ENCODE results near the gene NAA35.

Gene NAA35

DNA sequence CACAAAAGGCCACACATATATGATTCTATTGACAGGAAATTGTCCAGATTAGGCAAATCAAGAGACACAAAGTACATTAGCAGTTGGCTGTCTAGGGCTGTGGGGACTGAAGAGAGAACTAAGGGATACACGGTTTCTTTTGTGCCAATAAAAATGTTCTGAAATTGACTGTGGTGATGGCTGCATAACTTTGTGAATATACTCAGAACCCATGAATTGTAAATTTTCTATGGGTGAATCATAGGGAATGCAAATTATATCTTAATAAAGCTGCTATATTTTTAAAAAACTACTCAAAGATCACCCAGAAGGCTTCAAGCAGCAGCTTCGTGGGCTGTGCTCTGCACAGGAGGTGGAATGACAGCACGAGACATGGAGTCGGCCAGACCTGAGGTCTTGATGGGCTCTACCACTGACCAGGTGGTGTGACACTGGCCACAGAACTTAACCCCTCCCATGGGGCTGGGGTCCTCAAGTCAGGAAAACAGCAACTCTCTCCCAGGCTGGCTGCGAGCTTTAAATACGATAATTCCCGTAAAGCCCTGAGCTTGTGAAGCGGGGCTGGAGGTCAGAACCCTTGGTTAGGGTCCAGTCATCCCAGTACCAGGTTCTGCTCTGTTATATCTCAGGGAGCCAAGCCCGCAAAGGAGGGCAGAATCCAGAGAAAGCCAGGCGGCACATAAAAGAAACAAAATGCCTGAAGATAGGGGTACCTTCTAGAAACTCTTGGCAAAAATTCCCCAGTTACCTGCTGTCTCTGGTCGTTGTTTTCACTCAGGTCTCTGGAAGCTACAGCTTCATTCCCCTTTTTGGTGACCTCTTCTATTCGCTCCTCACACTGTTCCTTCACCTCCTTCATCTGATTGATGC lies 99.3 kb downstream of the NAA35 start:
- TF ChIP-seq ZC3H10 (CRISPR knock-in tag; IDR thresholded peaks at IDR 0.05), result no peak
- no peak for TF ChIP-seq ZFP3 (CRISPR knock-in tag; IDR thresholded peaks at IDR 0.05)
- TF ChIP-seq ZFP30 (CRISPR knock-in tag; IDR thresholded peaks at IDR 0.05), result no peak
- no peak for TF ChIP-seq SNAI2 (CRISPR knock-in tag; IDR thresholded peaks at IDR 0.05)
- no peak for ATAC-seq

DNA sequence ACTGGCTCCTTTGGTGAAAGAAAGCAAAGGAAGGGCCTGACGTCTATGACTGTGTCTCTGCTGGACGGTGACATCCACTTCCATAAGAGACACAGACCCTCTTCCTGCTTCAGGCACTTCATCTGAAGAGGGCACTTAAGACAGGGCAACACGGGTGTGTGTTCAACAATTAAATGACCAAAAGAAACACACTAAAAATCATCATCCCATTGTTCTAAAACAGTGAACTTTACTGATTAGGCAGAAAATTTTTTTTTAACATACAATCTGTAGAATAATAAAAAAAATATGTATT lies 99.9 kb downstream of the NAA35 start:
- no peak for ATAC-seq
- TF ChIP-seq BACH2 (CRISPR knock-in tag; IDR thresholded peaks at IDR 0.05; ENCODE audit: borderline replicate concordance) (no peak), ESRRG (CRISPR knock-in tag; IDR thresholded peaks at IDR 0.05) (no peak)

DNA sequence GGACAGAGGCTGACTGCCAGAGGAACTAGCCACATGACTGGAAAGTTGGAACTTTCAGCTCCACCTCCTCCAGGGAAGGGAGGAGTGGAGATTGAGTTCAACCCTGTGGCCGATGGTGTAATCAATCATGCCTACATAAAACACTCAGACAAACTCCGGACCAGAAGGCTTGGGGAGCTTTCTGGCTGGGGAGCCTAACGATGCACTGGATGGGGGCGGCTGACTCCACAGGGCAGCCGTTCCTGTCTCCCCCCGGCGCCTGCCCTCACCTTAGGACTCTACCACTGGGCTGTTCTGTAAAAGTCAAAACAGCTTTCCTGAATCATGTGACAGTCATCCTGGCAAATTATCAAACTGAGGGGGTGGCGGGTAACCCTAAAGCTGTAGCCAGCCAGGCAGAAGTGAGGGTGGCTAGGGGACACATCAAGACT lies 100.4 kb downstream of the NAA35 start:
- TF ChIP-seq PPARA (CRISPR knock-in tag; IDR thresholded peaks at IDR 0.05; ENCODE audit: borderline replicate concordance), result no peak
- no peak for TF ChIP-seq ZNF70 (CRISPR knock-in tag; IDR thresholded peaks at IDR 0.05)
- TF ChIP-seq GLIS3 (CRISPR knock-in tag; IDR thresholded peaks at IDR 0.05), result no peak
- TF ChIP-seq, protein P1, sequence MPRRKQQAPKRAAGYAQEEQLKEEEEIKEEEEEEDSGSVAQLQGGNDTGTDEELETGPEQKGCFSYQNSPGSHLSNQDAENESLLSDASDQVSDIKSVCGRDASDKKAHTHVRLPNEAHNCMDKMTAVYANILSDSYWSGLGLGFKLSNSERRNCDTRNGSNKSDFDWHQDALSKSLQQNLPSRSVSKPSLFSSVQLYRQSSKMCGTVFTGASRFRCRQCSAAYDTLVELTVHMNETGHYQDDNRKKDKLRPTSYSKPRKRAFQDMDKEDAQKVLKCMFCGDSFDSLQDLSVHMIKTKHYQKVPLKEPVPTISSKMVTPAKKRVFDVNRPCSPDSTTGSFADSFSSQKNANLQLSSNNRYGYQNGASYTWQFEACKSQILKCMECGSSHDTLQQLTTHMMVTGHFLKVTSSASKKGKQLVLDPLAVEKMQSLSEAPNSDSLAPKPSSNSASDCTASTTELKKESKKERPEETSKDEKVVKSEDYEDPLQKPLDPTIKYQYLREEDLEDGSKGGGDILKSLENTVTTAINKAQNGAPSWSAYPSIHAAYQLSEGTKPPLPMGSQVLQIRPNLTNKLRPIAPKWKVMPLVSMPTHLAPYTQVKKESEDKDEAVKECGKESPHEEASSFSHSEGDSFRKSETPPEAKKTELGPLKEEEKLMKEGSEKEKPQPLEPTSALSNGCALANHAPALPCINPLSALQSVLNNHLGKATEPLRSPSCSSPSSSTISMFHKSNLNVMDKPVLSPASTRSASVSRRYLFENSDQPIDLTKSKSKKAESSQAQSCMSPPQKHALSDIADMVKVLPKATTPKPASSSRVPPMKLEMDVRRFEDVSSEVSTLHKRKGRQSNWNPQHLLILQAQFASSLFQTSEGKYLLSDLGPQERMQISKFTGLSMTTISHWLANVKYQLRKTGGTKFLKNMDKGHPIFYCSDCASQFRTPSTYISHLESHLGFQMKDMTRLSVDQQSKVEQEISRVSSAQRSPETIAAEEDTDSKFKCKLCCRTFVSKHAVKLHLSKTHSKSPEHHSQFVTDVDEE (CRISPR knock-in tag; IDR thresholded peaks at IDR 0.05), result no peak
- TF ChIP-seq, protein P2, sequence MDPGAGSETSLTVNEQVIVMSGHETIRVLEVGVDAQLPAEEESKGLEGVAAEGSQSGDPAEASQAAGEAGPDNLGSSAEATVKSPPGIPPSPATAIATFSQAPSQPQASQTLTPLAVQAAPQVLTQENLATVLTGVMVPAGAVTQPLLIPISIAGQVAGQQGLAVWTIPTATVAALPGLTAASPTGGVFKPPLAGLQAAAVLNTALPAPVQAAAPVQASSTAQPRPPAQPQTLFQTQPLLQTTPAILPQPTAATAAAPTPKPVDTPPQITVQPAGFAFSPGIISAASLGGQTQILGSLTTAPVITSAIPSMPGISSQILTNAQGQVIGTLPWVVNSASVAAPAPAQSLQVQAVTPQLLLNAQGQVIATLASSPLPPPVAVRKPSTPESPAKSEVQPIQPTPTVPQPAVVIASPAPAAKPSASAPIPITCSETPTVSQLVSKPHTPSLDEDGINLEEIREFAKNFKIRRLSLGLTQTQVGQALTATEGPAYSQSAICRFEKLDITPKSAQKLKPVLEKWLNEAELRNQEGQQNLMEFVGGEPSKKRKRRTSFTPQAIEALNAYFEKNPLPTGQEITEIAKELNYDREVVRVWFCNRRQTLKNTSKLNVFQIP (CRISPR knock-in tag; IDR thresholded peaks at IDR 0.05; ENCODE audit: borderline replicate concordance, low read depth), result no peak
- no peak for TF ChIP-seq ESRRG (CRISPR knock-in tag; IDR thresholded peaks at IDR 0.05)
- no peak for TF ChIP-seq OSR1 (CRISPR knock-in tag; IDR thresholded peaks at IDR 0.05)
- TF ChIP-seq BACH2 (CRISPR knock-in tag; IDR thresholded peaks at IDR 0.05; ENCODE audit: borderline replicate concordance), result no peak
- TF ChIP-seq TOX (CRISPR knock-in tag; IDR thresholded peaks at IDR 0.05; ENCODE audit: borderline replicate concordance), result no peak
- no peak for TF ChIP-seq ZC3H10 (CRISPR knock-in tag; IDR thresholded peaks at IDR 0.05)
- TF ChIP-seq ZNF8 (CRISPR knock-in tag; IDR thresholded peaks at IDR 0.05), result no peak
- TF ChIP-seq, protein P3, sequence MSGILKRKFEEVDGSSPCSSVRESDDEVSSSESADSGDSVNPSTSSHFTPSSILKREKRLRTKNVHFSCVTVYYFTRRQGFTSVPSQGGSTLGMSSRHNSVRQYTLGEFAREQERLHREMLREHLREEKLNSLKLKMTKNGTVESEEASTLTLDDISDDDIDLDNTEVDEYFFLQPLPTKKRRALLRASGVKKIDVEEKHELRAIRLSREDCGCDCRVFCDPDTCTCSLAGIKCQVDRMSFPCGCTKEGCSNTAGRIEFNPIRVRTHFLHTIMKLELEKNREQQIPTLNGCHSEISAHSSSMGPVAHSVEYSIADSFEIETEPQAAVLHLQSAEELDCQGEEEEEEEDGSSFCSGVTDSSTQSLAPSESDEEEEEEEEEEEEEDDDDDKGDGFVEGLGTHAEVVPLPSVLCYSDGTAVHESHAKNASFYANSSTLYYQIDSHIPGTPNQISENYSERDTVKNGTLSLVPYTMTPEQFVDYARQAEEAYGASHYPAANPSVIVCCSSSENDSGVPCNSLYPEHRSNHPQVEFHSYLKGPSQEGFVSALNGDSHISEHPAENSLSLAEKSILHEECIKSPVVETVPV (CRISPR knock-in tag; IDR thresholded peaks at IDR 0.05), result no peak
- TF ChIP-seq ZFP3 (CRISPR knock-in tag; IDR thresholded peaks at IDR 0.05), result no peak
- ATAC-seq, result no peak

DNA sequence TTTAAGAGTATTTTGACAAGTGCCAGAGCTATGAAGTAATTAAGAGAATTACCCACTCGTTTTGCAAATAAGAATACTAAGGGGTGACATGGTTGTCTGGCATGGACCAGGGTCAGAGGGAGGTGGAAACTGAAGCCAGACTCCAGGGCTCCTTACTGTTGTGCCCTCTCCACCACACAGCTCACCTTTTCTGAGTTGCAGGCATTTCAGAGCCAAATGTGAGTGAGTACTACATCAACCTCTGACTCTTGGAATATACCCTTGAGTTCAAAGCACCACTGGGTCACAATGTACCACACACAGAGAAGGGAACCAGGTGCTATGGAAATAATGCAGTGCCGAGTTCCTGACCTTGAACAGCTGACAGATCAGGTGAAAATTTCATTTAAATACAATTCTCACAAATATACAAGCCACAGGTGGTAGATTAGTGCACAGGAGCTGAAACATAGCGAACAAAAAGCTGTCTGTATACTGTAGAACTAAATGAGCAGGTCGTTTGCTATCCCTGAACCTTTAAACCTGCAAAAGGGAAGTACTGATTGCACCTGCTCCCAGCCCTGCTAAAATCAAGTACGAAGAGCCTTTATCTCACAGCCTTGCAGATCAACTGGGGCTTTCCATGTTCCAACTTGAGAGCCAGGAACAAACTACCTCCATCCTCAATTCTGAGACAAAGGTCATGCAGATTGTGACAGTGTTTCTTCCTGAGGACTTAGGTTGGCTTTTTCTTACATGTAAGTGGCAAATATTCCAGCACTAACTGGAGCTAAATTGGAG lies 101.4 kb downstream of the NAA35 start:
- no peak for ATAC-seq
- TF ChIP-seq RARB (CRISPR knock-in tag; IDR thresholded peaks at IDR 0.05) (no peak), ZFP3 (CRISPR knock-in tag; IDR thresholded peaks at IDR 0.05) (no peak), ZNF8 (CRISPR knock-in tag; IDR thresholded peaks at IDR 0.05) (no peak), ZFP30 (CRISPR knock-in tag; IDR thresholded peaks at IDR 0.05) (no peak), SNAI2 (CRISPR knock-in tag; IDR thresholded peaks at IDR 0.05) (no peak), BACH2 (CRISPR knock-in tag; IDR thresholded peaks at IDR 0.05; ENCODE audit: borderline replicate concordance) (no peak), TOX (CRISPR knock-in tag; IDR thresholded peaks at IDR 0.05; ENCODE audit: borderline replicate concordance) (no peak), ARNTL (CRISPR knock-in tag; IDR thresholded peaks at IDR 0.05; ENCODE audit: borderline replicate concordance, low read depth) (no peak), ZNF565 (CRISPR knock-in tag; conservative IDR thresholded peaks at IDR 0.05; ENCODE audit: low read depth) (no peak), ZNF70 (CRISPR knock-in tag; IDR thresholded peaks at IDR 0.05) (no peak), ISL1 (CRISPR knock-in tag; IDR thresholded peaks at IDR 0.05) (no peak), GLIS3 (CRISPR knock-in tag; IDR thresholded peaks at IDR 0.05) (no peak), TCF4 (CRISPR knock-in tag; IDR thresholded peaks at IDR 0.05; ENCODE audit: borderline replicate concordance) (no peak), OSR1 (CRISPR knock-in tag; IDR thresholded peaks at IDR 0.05) (no peak)
- TF ChIP-seq, protein P1 (CRISPR knock-in tag; IDR thresholded peaks at IDR 0.05), result no peak
- TF ChIP-seq, protein P3 (CRISPR knock-in tag; IDR thresholded peaks at IDR 0.05), result no peak
